ENCODE data around the gene YWHAH. TPM values are rescaled to one million over a fixed set of nuclear protein-coding genes. Genes with fewer than 3 reads are reported as not detected.

Gene YWHAH
- total and polyA plus RNA-seq, 9 of the 15 experiments (the other 6 are each of a cell fraction or from before 2014, with no cell fraction given), result 32.0 to 177 (median 114) TPM

DNA sequence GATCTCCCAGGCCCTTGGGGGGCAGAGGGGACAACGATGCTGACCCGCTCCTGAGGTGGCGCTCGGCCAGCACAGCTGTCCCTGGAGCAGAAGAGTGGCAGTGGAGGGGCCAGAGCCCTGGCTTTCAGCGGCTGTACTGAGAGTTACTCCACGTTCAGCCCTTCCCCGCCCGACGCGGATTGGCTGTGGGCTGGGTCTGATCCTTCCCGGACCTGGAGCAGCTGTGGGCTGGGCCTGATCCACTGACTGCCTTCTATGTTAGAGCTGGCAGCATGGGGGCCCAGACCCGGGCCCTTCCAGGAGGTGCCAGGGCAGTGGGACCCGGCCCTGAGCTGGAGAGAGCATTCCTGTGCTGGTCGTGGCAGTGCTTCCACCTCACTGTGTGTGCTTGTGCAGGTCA, 27.8 kb downstream of the YWHAH start:
- H3K4me3 ChIP-seq, result no peak overlapping the region

More for the DNA sequence above, 27.8 kb downstream of the YWHAH start:
- Histone ChIP-seq H3K9me3 (replicated peaks; ENCODE audit: control insufficient read depth, insufficient read depth, low read depth, low read length) (no peaks in the 10 kb centered on the region), H3K27ac (ENCODE audit: extremely low read depth, low read depth, low read length) (no peak overlapping the region), H3K9ac (ENCODE audit: insufficient read depth in 1 of 2, low read depth in 2 of 2, low read length in 2 of 2) (peak overlapping the region in 1 of 2 experiments; percentile 68; a peak in 2 of 4 replicates), H3K27me3 (ENCODE audit: control insufficient read depth in 2 of 2, insufficient read depth in 2 of 2, low read length in 2 of 2) (no peaks in the 10 kb centered on the region), H3K4me1 (replicated peaks in 1 of 2; ENCODE audit: control insufficient read depth in 2 of 2, insufficient read depth in 2 of 2, low read length in 2 of 2) (peaks cover 3 to 18% of the 10 kb centered on the region in 2 experiments; a peak in 4 of 5 replicates), H3K9me1 (ENCODE audit: control insufficient read depth, insufficient read depth, low read length) (no peaks in the 10 kb centered on the region), H3K79me2 (ENCODE audit: control insufficient read depth, insufficient read depth, low read length) (no peaks in the 10 kb centered on the region), H4K20me1 (replicated peaks; ENCODE audit: control insufficient read depth, insufficient read depth, low read length) (no peaks in the 10 kb centered on the region), H3K4me2 (ENCODE audit: insufficient read depth, low read length) (no peak overlapping the region), H3K36me3 (ENCODE audit: control insufficient read depth, insufficient read depth, low read length) (no peaks in the 10 kb centered on the region), H2AFZ (ENCODE audit: low read depth, low read length) (no peak overlapping the region)
- no TSS peak for BruUV-seq (replicated peaks)
- ATAC-seq (no peak), FAIRE-seq (no peak), DNase-seq (ENCODE audit: extremely low read depth in 1 of 4, low spot score in 3 of 4) (no peak)
- 52% methylated on average over 11 of the region's 14 CpGs for WGBS (ENCODE audit: insufficient coverage, low coverage, missing lambda C conversion rate)
- POLR2A ChIA-PET, result interaction anchor here (0.5 kb wide), 1 partner anchor 133 kb away, joined by 3 read pairs; no protein-coding TSS in a partner anchor
- intact Hi-C loops (cut with micrococcal nuclease), result loop anchor here (10.0 kb wide), 2 partner anchors 403 to 407 kb away; no protein-coding TSS in a partner anchor
- CTCF ChIA-PET (ENCODE audit: low intra/inter-chr PET ratio), result no interaction called here
- in situ Hi-C loops (cut with MboI), result no loop called here
- TF ChIP-seq, protein P1, sequence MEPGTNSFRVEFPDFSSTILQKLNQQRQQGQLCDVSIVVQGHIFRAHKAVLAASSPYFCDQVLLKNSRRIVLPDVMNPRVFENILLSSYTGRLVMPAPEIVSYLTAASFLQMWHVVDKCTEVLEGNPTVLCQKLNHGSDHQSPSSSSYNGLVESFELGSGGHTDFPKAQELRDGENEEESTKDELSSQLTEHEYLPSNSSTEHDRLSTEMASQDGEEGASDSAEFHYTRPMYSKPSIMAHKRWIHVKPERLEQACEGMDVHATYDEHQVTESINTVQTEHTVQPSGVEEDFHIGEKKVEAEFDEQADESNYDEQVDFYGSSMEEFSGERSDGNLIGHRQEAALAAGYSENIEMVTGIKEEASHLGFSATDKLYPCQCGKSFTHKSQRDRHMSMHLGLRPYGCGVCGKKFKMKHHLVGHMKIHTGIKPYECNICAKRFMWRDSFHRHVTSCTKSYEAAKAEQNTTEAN (CRISPR knock-in tag; IDR thresholded peaks at IDR 0.05), result no peak
- no peak for TF ChIP-seq KAT2B (IDR thresholded peaks at IDR 0.05; ENCODE audit: low read depth, low read length)
- TF ChIP-seq HNRNPUL1 (IDR thresholded peaks at IDR 0.05; ENCODE audit: low read length), result no peak
- TF ChIP-seq CBX1 (IDR thresholded peaks at IDR 0.05; ENCODE audit: low read depth), result no peak
- no peak for TF ChIP-seq RBFOX2 (IDR thresholded peaks at IDR 0.05; ENCODE audit: low read depth, low read length)
- TF ChIP-seq, protein P2, sequence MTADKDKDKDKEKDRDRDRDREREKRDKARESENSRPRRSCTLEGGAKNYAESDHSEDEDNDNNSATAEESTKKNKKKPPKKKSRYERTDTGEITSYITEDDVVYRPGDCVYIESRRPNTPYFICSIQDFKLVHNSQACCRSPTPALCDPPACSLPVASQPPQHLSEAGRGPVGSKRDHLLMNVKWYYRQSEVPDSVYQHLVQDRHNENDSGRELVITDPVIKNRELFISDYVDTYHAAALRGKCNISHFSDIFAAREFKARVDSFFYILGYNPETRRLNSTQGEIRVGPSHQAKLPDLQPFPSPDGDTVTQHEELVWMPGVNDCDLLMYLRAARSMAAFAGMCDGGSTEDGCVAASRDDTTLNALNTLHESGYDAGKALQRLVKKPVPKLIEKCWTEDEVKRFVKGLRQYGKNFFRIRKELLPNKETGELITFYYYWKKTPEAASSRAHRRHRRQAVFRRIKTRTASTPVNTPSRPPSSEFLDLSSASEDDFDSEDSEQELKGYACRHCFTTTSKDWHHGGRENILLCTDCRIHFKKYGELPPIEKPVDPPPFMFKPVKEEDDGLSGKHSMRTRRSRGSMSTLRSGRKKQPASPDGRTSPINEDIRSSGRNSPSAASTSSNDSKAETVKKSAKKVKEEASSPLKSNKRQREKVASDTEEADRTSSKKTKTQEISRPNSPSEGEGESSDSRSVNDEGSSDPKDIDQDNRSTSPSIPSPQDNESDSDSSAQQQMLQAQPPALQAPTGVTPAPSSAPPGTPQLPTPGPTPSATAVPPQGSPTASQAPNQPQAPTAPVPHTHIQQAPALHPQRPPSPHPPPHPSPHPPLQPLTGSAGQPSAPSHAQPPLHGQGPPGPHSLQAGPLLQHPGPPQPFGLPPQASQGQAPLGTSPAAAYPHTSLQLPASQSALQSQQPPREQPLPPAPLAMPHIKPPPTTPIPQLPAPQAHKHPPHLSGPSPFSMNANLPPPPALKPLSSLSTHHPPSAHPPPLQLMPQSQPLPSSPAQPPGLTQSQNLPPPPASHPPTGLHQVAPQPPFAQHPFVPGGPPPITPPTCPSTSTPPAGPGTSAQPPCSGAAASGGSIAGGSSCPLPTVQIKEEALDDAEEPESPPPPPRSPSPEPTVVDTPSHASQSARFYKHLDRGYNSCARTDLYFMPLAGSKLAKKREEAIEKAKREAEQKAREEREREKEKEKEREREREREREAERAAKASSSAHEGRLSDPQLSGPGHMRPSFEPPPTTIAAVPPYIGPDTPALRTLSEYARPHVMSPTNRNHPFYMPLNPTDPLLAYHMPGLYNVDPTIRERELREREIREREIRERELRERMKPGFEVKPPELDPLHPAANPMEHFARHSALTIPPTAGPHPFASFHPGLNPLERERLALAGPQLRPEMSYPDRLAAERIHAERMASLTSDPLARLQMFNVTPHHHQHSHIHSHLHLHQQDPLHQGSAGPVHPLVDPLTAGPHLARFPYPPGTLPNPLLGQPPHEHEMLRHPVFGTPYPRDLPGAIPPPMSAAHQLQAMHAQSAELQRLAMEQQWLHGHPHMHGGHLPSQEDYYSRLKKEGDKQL (CRISPR knock-in tag; IDR thresholded peaks at IDR 0.05; ENCODE audit: borderline replicate concordance), result no peak
- TF ChIP-seq, protein P3, sequence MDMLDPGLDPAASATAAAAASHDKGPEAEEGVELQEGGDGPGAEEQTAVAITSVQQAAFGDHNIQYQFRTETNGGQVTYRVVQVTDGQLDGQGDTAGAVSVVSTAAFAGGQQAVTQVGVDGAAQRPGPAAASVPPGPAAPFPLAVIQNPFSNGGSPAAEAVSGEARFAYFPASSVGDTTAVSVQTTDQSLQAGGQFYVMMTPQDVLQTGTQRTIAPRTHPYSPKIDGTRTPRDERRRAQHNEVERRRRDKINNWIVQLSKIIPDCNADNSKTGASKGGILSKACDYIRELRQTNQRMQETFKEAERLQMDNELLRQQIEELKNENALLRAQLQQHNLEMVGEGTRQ (CRISPR knock-in tag; IDR thresholded peaks at IDR 0.05), result no peak
- TF ChIP-seq ZNF134 (CRISPR knock-in tag; conservative IDR thresholded peaks at IDR 0.05), result no peak
- no peak for TF ChIP-seq ZNF12 (CRISPR knock-in tag; IDR thresholded peaks at IDR 0.05)
- no peak for TF ChIP-seq ZNF584 (CRISPR knock-in tag; IDR thresholded peaks at IDR 0.05; ENCODE audit: low read depth)
- TF ChIP-seq ZNF444 (CRISPR knock-in tag; IDR thresholded peaks at IDR 0.05), result no peak
- TF ChIP-seq NBN (IDR thresholded peaks at IDR 0.05; ENCODE audit: low read depth), result no peak
- TF ChIP-seq TCFL5 (CRISPR knock-in tag; conservative IDR thresholded peaks at IDR 0.05), result no peak
- TF ChIP-seq XRCC5 (IDR thresholded peaks at IDR 0.05; ENCODE audit: low read depth, low read length), result no peak
- TF ChIP-seq FOXK2 (conservative IDR thresholded peaks at IDR 0.05 in 1 of 2, IDR thresholded peaks at IDR 0.05 in 1 of 2; ENCODE audit: low read depth in 2 of 2), result no peak
